ENCODE measurements around the gene RERE. TPM values are rescaled to one million over a fixed set of nuclear protein-coding genes. Genes with fewer than 3 reads are reported as not detected.

Gene RERE
- total and polyA plus RNA-seq, 12 donors: 33.4 to 146 (median 72.7) TPM

- TF ChIP-seq, protein P1, sequence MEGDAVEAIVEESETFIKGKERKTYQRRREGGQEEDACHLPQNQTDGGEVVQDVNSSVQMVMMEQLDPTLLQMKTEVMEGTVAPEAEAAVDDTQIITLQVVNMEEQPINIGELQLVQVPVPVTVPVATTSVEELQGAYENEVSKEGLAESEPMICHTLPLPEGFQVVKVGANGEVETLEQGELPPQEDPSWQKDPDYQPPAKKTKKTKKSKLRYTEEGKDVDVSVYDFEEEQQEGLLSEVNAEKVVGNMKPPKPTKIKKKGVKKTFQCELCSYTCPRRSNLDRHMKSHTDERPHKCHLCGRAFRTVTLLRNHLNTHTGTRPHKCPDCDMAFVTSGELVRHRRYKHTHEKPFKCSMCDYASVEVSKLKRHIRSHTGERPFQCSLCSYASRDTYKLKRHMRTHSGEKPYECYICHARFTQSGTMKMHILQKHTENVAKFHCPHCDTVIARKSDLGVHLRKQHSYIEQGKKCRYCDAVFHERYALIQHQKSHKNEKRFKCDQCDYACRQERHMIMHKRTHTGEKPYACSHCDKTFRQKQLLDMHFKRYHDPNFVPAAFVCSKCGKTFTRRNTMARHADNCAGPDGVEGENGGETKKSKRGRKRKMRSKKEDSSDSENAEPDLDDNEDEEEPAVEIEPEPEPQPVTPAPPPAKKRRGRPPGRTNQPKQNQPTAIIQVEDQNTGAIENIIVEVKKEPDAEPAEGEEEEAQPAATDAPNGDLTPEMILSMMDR (IDR thresholded peaks at IDR 0.05): no peak
- TF ChIP-seq POLR2A (IDR thresholded peaks at IDR 0.05): no peak
- intact Hi-C loops (cut with DNase I): no loop called here
- no peak overlapping the region for H3K4me3 ChIP-seq
- H3K4me1 ChIP-seq (replicated peaks in 1 of 2): peaks cover under 1 to 17% of the 10 kb centered on the region in 2 donors
- 77 to 95% (median 79%) methylated on average over 2 of the region's 2 CpGs for WGBS, 4 donors
- H3K27me3 ChIP-seq: no peaks in the 10 kb centered on the region
- H3K27ac ChIP-seq: no peak overlapping the region
- no peaks in the 10 kb centered on the region for H3K36me3 ChIP-seq (replicated peaks in 1 of 2)
- no peaks in the 10 kb centered on the region for H3K9me3 ChIP-seq (replicated peaks in 1 of 3)
- DNase-seq: peak in 1 of 7 donors; percentile 43
Measured at GRCh38 chr1:8430476-8430875, 387.0 kb downstream of the RERE start.

- no peak for DNase-seq
- Histone ChIP-seq H3K4me3 (no peak overlapping the region), H3K27me3 (no peaks in the 10 kb centered on the region), H3K36me3 (replicated peaks in 1 of 2) (no peaks in the 10 kb centered on the region), H3K4me1 (replicated peaks in 1 of 2) (peaks cover 9 to 26% of the 10 kb centered on the region in 2 donors), H3K27ac (no peak overlapping the region), H3K9me3 (replicated peaks in 1 of 3) (no peaks in the 10 kb centered on the region)
- no peak for TF ChIP-seq POLR2A (IDR thresholded peaks at IDR 0.05)
- TF ChIP-seq, protein P1 (IDR thresholded peaks at IDR 0.05): no peak
- intact Hi-C loops (cut with DNase I): no loop called here
- WGBS, 4 donors: 82 to 87% (median 83%) methylated on average over 2 of the region's 2 CpGs
Measured at GRCh38 chr1:8429549-8430110, 387.8 kb downstream of the RERE start.

DNA sequence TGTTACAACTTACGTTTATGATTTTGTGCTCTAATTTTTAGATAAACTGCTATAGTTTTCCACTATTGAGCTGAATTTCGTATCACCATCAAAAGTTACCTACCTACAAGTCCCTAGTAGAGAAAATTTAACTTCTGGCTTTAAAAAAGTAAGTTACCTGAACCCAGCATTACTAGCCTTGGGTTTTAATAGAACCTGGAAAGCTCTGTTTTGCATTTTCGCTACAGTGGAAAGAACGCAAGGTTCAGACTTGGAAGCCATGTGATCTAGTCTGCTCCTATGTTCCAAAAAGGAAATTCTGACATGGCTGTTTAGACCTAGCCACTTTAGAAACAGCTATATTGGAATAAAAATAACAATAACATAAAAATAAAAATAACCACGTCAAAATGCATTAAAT, 389.0 kb downstream of the RERE start:
- H3K4me1 ChIP-seq (replicated peaks in 1 of 2): peaks cover 16 to 33% of the 10 kb centered on the region in 2 donors
- H3K36me3 ChIP-seq (replicated peaks in 1 of 2): no peaks in the 10 kb centered on the region
- H3K27ac ChIP-seq: peak overlapping the region in 2 of 5 donors; percentile 28 to 65
- no peak for DNase-seq
- H3K27me3 ChIP-seq: no peaks in the 10 kb centered on the region
- TF ChIP-seq, protein P1 (IDR thresholded peaks at IDR 0.05): no peak
- no peak for TF ChIP-seq POLR2A (IDR thresholded peaks at IDR 0.05)
- H3K9me3 ChIP-seq (replicated peaks in 1 of 3): no peaks in the 10 kb centered on the region
- intact Hi-C loops (cut with DNase I): no loop called here
- no peak overlapping the region for H3K4me3 ChIP-seq
- WGBS, 4 donors: 81 to 87% (median 85%) methylated on average over 5 of the region's 5 CpGs

- Histone ChIP-seq H3K27ac (peak overlapping the region in 2 of 5 donors; percentile 28 to 65), H3K27me3 (no peaks in the 10 kb centered on the region), H3K4me1 (replicated peaks in 1 of 2) (peaks cover 16 to 33% of the 10 kb centered on the region in 2 donors), H3K36me3 (replicated peaks in 1 of 2) (no peaks in the 10 kb centered on the region), H3K4me3 (no peak overlapping the region), H3K9me3 (replicated peaks in 1 of 3) (no peaks in the 10 kb centered on the region)
- no peak for TF ChIP-seq POLR2A (IDR thresholded peaks at IDR 0.05)
- TF ChIP-seq, protein P1 (IDR thresholded peaks at IDR 0.05): no peak
- 64 to 74% (median 69%) methylated on average over 5 of the region's 5 CpGs for WGBS, 4 donors
- intact Hi-C loops (cut with DNase I): no loop called here
- no peak for DNase-seq
Measured at GRCh38 chr1:8427986-8428385, 389.5 kb downstream of the RERE start.

All from adrenal gland (tissue), 12 donors.